ENCODE results near the gene CNTLN.

CNTLN gene

GRCh38 chr9:17319864-17320263, 185.0 kb downstream of the CNTLN start:
- in situ Hi-C loops (cut with HindIII; ENCODE audit: low sequenced_read_pairs): no loop called here
- no peak for DNase-seq (ENCODE audit: low read depth)
- TF ChIP-seq CTCF (IDR thresholded peaks at IDR 0.05; ENCODE audit: low read depth, low read length, missing control alignments): no peak
- H3K4me3 ChIP-seq (ENCODE audit: low read depth, low read length): no peak overlapping the region

DNA sequence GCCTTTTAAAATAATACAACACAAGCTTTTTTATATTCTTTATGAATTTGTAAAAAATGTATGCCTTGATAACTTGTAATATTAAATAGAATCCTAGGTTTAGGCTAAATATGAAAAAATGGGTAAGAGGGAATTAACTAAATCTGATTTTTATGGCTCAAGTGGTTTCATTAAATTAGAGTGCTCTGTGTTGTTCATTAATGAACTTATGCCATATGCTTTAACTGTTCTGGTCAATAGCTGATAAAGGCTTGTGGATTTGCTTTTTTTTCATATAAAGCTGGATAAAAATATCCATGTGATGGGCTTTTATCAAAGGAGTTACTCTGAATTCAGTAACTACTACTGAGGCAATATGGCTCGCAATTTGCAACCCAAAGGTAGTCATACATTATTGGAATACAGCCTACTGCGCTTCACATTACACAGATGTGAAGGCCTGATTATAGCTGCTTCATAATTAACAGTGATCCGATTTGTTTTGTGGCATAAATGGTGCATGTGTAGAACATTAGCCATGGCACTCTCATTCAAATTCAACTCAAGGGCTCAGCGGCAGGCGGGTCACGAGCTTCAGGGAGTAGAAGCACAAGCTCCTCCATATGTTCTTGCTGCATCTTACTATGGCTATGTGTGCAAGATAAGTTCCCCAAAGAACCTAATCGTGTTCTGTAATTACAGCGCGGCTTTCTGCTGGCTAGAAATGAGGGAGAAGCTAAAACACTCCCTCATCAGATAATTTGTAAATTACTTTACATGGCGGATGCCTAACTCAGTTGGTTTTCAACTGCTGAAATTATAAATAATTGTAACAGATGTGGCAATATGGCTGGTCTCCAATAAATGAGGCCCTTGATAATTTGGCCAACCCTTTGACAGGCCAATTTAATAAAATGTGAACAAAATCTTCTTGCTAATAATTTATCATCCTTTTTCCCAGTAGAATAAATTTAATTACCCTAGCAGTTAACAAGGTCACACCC, 188.3 kb downstream of the CNTLN start:
- no peak for DNase-seq (ENCODE audit: low read depth)
- no peak for TF ChIP-seq CTCF (IDR thresholded peaks at IDR 0.05; ENCODE audit: low read depth, low read length, missing control alignments)
- in situ Hi-C loops (cut with HindIII; ENCODE audit: low sequenced_read_pairs): no loop called here
- H3K4me3 ChIP-seq (ENCODE audit: low read depth, low read length): no peak overlapping the region

DNA sequence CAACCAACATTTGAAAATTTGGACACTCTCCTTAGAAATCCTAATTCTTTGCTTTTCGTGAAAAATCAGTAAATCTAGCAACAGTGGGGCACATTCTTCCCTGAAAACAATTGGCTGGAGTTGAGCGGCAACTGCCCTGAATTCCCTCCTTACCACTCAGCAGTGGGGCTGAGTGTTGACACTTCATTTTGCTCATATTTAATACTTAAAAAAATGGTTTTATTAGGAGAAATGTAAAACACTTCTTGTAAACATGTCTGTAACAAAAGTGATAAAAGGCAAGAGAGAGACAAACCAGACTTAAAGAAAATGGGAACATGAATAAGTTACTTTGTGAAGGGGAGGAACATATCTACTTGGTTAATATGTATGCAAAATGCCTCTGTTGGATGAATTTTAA, 193.5 kb downstream of the CNTLN start:
- in situ Hi-C loops (cut with HindIII; ENCODE audit: low sequenced_read_pairs): no loop called here
- TF ChIP-seq CTCF (IDR thresholded peaks at IDR 0.05; ENCODE audit: low read depth, low read length, missing control alignments): no peak
- no peak overlapping the region for H3K4me3 ChIP-seq (ENCODE audit: low read depth, low read length)
- DNase-seq (ENCODE audit: low read depth): no peak

GRCh38 chr9:17330097-17330496, 195.3 kb downstream of the CNTLN start:
- H3K4me3 ChIP-seq (ENCODE audit: low read depth, low read length): no peak overlapping the region
- in situ Hi-C loops (cut with HindIII; ENCODE audit: low sequenced_read_pairs): no loop called here
- no peak for TF ChIP-seq CTCF (IDR thresholded peaks at IDR 0.05; ENCODE audit: low read depth, low read length, missing control alignments)
- DNase-seq (ENCODE audit: low read depth): no peak

- no peak overlapping the region for H3K4me3 ChIP-seq (ENCODE audit: low read depth, low read length)
- TF ChIP-seq CTCF (IDR thresholded peaks at IDR 0.05; ENCODE audit: low read depth, low read length, missing control alignments): no peak
- in situ Hi-C loops (cut with HindIII; ENCODE audit: low sequenced_read_pairs): no loop called here
- DNase-seq (ENCODE audit: low read depth): no peak
Observed at GRCh38 chr9:17332115-17332514, 197.3 kb downstream of the CNTLN start.

DNA sequence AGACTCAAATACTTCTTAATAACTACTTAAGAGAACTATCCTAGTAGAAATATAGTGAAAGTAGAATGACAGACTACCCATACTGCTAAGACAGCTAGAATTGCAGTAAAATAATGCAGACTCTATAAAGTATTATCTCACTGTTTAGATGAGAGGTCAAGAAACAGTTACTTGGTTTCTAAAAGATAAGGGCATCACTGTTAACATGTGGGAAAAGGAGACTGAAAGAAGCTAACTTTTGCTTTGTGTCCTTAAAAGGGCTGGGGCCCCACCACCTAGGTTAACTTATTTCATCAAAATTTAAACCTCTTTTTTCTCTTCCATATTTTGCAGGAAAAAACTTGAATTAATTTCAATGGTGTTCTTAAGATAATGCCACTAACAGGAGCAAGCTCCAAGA, 204.3 kb downstream of the CNTLN start:
- no peak overlapping the region for H3K4me3 ChIP-seq (ENCODE audit: low read depth, low read length)
- no peak for TF ChIP-seq CTCF (IDR thresholded peaks at IDR 0.05; ENCODE audit: low read depth, low read length, missing control alignments)
- in situ Hi-C loops (cut with HindIII; ENCODE audit: low sequenced_read_pairs): no loop called here
- no peak for DNase-seq (ENCODE audit: low read depth)
